ENCODE data around the gene PHF3.

DNA sequence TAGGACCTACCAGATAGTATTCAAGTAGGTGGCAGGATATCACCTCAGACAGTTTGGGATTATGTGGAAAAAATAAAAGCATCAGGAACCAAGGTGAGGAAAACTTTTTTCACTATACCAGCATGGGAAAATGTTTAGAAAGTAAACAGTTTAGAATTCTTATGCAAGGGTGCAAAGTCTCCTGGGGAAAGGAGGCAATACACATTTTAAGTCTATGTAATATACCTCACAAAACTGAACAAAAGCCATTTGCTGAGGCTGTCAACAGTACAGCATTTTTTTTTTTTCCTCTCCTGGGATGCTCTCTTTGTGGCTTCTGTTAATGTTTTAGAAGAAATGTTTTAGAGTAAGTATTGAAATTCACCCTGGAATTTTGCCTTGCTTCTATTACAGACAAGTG is 73.5 kb downstream of the PHF3 start:
- TF ChIP-seq, protein P1, sequence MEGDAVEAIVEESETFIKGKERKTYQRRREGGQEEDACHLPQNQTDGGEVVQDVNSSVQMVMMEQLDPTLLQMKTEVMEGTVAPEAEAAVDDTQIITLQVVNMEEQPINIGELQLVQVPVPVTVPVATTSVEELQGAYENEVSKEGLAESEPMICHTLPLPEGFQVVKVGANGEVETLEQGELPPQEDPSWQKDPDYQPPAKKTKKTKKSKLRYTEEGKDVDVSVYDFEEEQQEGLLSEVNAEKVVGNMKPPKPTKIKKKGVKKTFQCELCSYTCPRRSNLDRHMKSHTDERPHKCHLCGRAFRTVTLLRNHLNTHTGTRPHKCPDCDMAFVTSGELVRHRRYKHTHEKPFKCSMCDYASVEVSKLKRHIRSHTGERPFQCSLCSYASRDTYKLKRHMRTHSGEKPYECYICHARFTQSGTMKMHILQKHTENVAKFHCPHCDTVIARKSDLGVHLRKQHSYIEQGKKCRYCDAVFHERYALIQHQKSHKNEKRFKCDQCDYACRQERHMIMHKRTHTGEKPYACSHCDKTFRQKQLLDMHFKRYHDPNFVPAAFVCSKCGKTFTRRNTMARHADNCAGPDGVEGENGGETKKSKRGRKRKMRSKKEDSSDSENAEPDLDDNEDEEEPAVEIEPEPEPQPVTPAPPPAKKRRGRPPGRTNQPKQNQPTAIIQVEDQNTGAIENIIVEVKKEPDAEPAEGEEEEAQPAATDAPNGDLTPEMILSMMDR (IDR thresholded peaks at IDR 0.05; ENCODE audit: low read length): no peak
- no peak for TF ChIP-seq EZH2 (IDR thresholded peaks at IDR 0.05; ENCODE audit: borderline replicate concordance, low read length)
